HepG2 (cell line): ENCODE results near the gene SSPN. TPM values are rescaled to one million over a fixed set of nuclear protein-coding genes. Genes with fewer than 3 reads are reported as not detected.

Source experiments
- ATAC-seq: fragments of 200-7000 bp; cut with Tn5 transposase; 3 replicates; pipeline ENCODE4 v1.9.1; 2020; ENCODE audit warnings: mild to moderate bottlenecking, moderate library complexity
- BruUV-seq: library from RNA; stranded (reverse); fragments of 400-500 nt; replicated peaks from 2 replicates; lab custom pipeline; 2021; lab: Mats Ljungman, UMichigan
- CTCF ChIA-PET: fragments of 300-600 bp; formaldehyde crosslinking; extraction: SDS; loops from one replicate; lab custom pipeline; 2021; ENCODE audit warnings: low total read pairs, inconsistent platforms, low intra/inter-chr PET ratio; lab: Yijun Ruan, JAX
- POLR2A ChIA-PET: fragments of 350-600 bp; sonication (Branson Sonifier 250); formaldehyde crosslinking; loops from one replicate; lab custom pipeline; 2020; ENCODE audit warnings: antibody characterized with exemption, inconsistent platforms; lab: Yijun Ruan, JAX
- DNase-seq: peaks from one replicate; pipeline ENCODE4 v3.0.0-alpha.2; 2015; ENCODE audit warnings: low spot score
- FAIRE-seq: peaks from 3 replicates; lab custom pipeline; 2011; peaks lifted over from hg19 to GRCh38; lab: Jason Lieb, UNC
- H2AFZ ChIP-seq: one replicate; pipeline ENCODE4 v1.6.1; 2011; ENCODE audit warnings: low read length, inconsistent platforms
- H3K27ac ChIP-seq: fragments of 300-600 bp; 3 replicates; pipeline ENCODE4 v1.8.0; 2011; ENCODE audit warnings: mixed run types, mild to moderate bottlenecking, mixed read lengths, low read length, inconsistent platforms; ENCODE audit not compliant: insufficient read depth; ENCODE audit errors: extremely low read length
- H3K27me3 ChIP-seq, 2 experiments: fragments of 200-600 bp in 1 of 2; 2 replicates in 1 of 2; 3 replicates in 1 of 2; pipeline versions ENCODE4 v1.6.0 to v1.8.0; 2011; ENCODE audit warnings: low read length in 2 of 2, mild to moderate bottlenecking in 2 of 2, moderate library complexity in 2 of 2, inconsistent platforms in 1 of 2; ENCODE audit not compliant: insufficient read depth in 2 of 2, control insufficient read depth in 1 of 2
- H3K36me3 ChIP-seq, 2 experiments: fragments of 200-600 bp in 1 of 2; replicated peaks in 1 of 2; 2 replicates in 1 of 2; 3 replicates in 1 of 2; pipeline versions ENCODE4 v1.5.1 to v1.8.0; 2011; ENCODE audit warnings: low read length in 2 of 2, inconsistent platforms in 1 of 2; ENCODE audit not compliant: insufficient read depth in 2 of 2, control insufficient read depth in 1 of 2
- H3K4me1 ChIP-seq: 2 replicates; pipeline ENCODE4 v1.5.1; 2012; ENCODE audit warnings: low read length, inconsistent platforms; ENCODE audit not compliant: insufficient read depth
- H3K4me2 ChIP-seq: 2 replicates; pipeline ENCODE4 v1.6.0; 2011; ENCODE audit warnings: low read depth, low read length, inconsistent platforms
- H3K4me3 ChIP-seq, 3 experiments: fragments of 200-600 bp in 1 of 3; sonication (generic), shearing (Covaris generic) in 1 of 3; replicated peaks in 1 of 3; 2 replicates each; pipeline ENCODE4 v1.5.1; 2011 to 2016; ENCODE audit warnings: low read length in 3 of 3, inconsistent platforms in 2 of 3, low read depth in 2 of 3, mild to moderate bottlenecking in 2 of 3, control low read depth in 1 of 3, mixed read lengths in 1 of 3; ENCODE audit not compliant: insufficient read depth in 1 of 3
- H3K79me2 ChIP-seq: one replicate; pipeline ENCODE4 v1.6.1; 2011; ENCODE audit warnings: low read length, inconsistent platforms; ENCODE audit not compliant: insufficient read depth
- H3K9ac ChIP-seq: 2 replicates; pipeline ENCODE4 v1.6.0; 2011; ENCODE audit warnings: mild to moderate bottlenecking, low read depth, low read length, inconsistent platforms; ENCODE audit not compliant: insufficient read depth
- H3K9me3 ChIP-seq: 2 replicates; pipeline ENCODE4 v1.5.1; 2012; ENCODE audit warnings: mild to moderate bottlenecking, low read length
- H4K20me1 ChIP-seq: 2 replicates; pipeline ENCODE4 v1.6.0; 2011; ENCODE audit warnings: inconsistent platforms, mild to moderate bottlenecking, low read length, moderate library complexity; ENCODE audit not compliant: insufficient read depth
- HDAC2 ChIP-seq: sonication (generic); formaldehyde crosslinking; IDR thresholded peaks from 2 replicates; pipeline ENCODE4 v1.4.0; 2020; ENCODE audit warnings: missing genetic modification reagents
- JDP2 ChIP-seq: sonication (generic); formaldehyde crosslinking; IDR thresholded peaks from 2 replicates; pipeline ENCODE4 v1.8.1; 2022; ENCODE audit warnings: missing genetic modification reagents, borderline replicate concordance
- JUND ChIP-seq: sonication (generic); formaldehyde crosslinking; IDR thresholded peaks from 2 replicates; pipeline ENCODE4 v1.8.0; 2022; ENCODE audit warnings: mild to moderate bottlenecking, missing genetic modification reagents
- NBN ChIP-seq: fragments of 450-650 bp; conservative IDR thresholded peaks from 2 replicates; pipeline ENCODE4 v1.6.1; 2017
- POGK ChIP-seq: sonication (generic); formaldehyde crosslinking; conservative IDR thresholded peaks from 2 replicates; pipeline ENCODE4 v1.8.0; 2022; ENCODE audit warnings: mild to moderate bottlenecking, moderate library complexity, missing genetic modification reagents
- XBP1 ChIP-seq: sonication (generic); formaldehyde crosslinking; IDR thresholded peaks from 2 replicates; pipeline ENCODE4 v1.5.0; 2020; ENCODE audit warnings: missing genetic modification reagents
- ZBTB2 ChIP-seq: sonication (generic); formaldehyde crosslinking; IDR thresholded peaks from 2 replicates; pipeline ENCODE4 v1.8.0; 2022; ENCODE audit warnings: low read depth, missing genetic modification reagents
- ZBTB20 ChIP-seq: sonication (generic); formaldehyde crosslinking; IDR thresholded peaks from 2 replicates; pipeline ENCODE4 v1.8.1; 2023; ENCODE audit warnings: missing genetic modification reagents, low read depth, mild to moderate bottlenecking, borderline replicate concordance
- ZBTB26 ChIP-seq: IDR thresholded peaks from 2 replicates; pipeline ENCODE4 v1.6.1; 2016; ENCODE audit warnings: missing compliant biosample characterization, missing genetic modification reagents, borderline replicate concordance
- ZNF556 ChIP-seq: sonication (generic); formaldehyde crosslinking; IDR thresholded peaks from 2 replicates; pipeline ENCODE4 v1.4.0; 2020; ENCODE audit warnings: mild to moderate bottlenecking, missing genetic modification reagents, borderline replicate concordance
- ZNF580 ChIP-seq: IDR thresholded peaks from 2 replicates; pipeline ENCODE4 v1.6.1; 2016; ENCODE audit warnings: low read depth, borderline replicate concordance
- WGBS: methylation state at CpG from one replicate; pipeline ENCODE4 v1.1.6; 2017; ENCODE audit warnings: low lambda C conversion rate; 5-methylcytosine and 5-hydroxymethylcytosine counted together
- in situ Hi-C: cut with HindIII; loops from 2 replicates; pipeline ENCODE4 v1.10.0; 2017; ENCODE audit warnings: low pct_unique_long_range_greater_than_20kb; ENCODE audit not compliant: extremely low pct_ligation_motif_present
- intact Hi-C: fragments of 100-400 bp; cut with micrococcal nuclease; formaldehyde crosslinking; loops from one replicate; pipeline ENCODE4 v1.10.0; 2022; ENCODE audit not compliant: unreplicated experiment
- polyA plus RNA-seq, 8 experiments: library from polyadenylated mRNA; depleted of rRNA in 3 of 8; stranded (reverse) in 7 of 8; unstranded in 1 of 8; fragments of >200 nt; fragmentation: Illumina TruSeq in 4 of 8; extraction: Trizol in 4 of 8; gene quantifications; 2 replicates each; pipeline versions ENCODE4 v1.2.1 to v1.2.3, GENCODE V29; 2011 to 2016; ENCODE audit warnings: low read depth in 4 of 8, missing spikeins in 1 of 8, mixed read lengths in 1 of 8; ENCODE audit not compliant: insufficient read depth in 1 of 8
- total RNA-seq, 5 experiments: library from RNA; depleted of rRNA; stranded (reverse); fragments of >200 nt; fragmentation: Illumina TruSeq; extraction: Trizol; gene quantifications; 2 replicates each; pipeline ENCODE4 v1.2.3, GENCODE V29; 2016; ENCODE audit warnings: low read depth in 1 of 5
- TF ChIP-seq, protein P1 (sequence below): sonication (generic); formaldehyde crosslinking; IDR thresholded peaks from 2 replicates; pipeline ENCODE4 v1.4.0; 2020; ENCODE audit warnings: missing genetic modification reagents, low read depth, mild to moderate bottlenecking, borderline replicate concordance

Gene SSPN
- total and polyA plus RNA-seq, 2 of the 13 experiments (the other 11 are each of a cell fraction or from before 2014, with no cell fraction given): not detected

DNA sequence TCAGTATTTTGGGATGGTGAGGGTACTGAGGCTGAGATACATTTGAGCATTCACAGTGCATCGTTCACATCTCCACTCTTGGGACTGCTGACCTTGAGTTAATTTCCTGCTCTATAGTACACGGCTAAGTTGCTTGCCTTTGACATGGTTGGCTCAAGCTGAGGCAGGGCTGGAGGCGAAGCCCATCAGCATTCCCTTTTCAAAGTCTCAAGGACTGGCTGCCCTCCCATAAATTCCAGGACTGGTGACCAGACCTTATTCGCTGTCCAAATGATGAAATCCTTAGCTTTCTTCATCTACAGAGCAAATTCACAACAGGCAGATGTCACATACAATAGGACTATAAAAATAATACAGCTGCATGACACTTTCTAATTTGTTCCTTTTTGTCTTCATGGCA, 85.9 kb downstream of the SSPN start:
- no peak for DNase-seq
- ChIA-PET POLR2A (no interaction called here), CTCF (no interaction called here)
- in situ Hi-C loops (no loop called here), intact Hi-C loops (no loop called here)
- H3K27ac ChIP-seq: no peak overlapping the region
- BruUV-seq: no TSS peak
- no peak overlapping the region for H3K9ac ChIP-seq
- 41% methylated on average over 4 of the region's 4 CpGs for WGBS
- FAIRE-seq: no peak
- H3K36me3 ChIP-seq: no peaks in the 10 kb centered on the region
- no peak overlapping the region for H2AFZ ChIP-seq
- 0 out of 5 replicates have a peak, but pooled peaks cover 0 to 5% of the 10 kb centered on the region in 2 experiments for H3K27me3 ChIP-seq
- H3K4me3 ChIP-seq: no peak overlapping the region
- no peaks in the 10 kb centered on the region for H4K20me1 ChIP-seq
- H3K9me3 ChIP-seq: no peaks in the 10 kb centered on the region
- no peak for ATAC-seq
- H3K4me2 ChIP-seq: no peak overlapping the region
- H3K4me1 ChIP-seq: peaks cover 29% of the 10 kb centered on the region
- no peaks in the 10 kb centered on the region for H3K79me2 ChIP-seq
- TF ChIP-seq ZBTB20 (CRISPR knock-in tag) (no peak), JUND (CRISPR knock-in tag) (no peak), HDAC2 (CRISPR knock-in tag) (no peak), ZBTB26 (CRISPR knock-in tag) (no peak)
- TF ChIP-seq, protein P1, sequence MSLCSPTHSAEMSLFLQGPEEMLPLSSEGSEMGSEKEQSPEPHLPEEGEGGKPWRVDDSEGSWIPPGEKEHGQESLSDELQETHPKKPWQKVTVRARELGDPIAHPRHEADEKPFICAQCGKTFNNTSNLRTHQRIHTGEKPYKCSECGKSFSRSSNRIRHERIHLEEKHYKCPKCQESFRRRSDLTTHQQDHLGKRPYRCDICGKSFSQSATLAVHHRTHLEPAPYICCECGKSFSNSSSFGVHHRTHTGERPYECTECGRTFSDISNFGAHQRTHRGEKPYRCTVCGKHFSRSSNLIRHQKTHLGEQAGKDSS: no peak

DNA sequence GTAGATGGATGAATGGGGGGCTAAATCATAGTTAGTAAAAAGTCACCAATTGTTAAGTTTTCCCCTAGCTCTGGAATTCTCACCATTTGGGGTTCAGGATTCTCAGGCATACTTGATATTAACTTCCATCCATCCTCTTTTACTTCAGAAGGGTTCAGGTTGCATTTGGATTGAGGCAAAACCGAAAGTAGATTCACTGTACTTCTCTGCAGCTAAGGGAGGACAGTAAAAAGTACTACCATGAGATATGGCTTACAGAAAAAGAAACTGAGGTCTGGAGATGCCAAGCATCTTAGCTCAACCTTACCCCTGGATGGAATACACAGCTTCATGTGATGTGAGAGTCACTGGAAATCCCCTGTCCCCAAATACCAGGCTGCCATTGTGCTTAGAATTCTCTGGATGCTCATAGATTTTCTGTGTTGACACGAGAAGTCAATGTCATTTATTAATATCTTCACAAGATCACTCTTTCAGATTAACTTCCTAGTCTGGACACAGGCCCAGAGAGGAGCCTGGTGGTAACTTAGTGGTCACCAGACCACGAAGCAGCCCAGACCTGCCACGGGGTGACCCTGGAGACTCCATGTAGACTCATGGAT, 87.1 kb downstream of the SSPN start:
- in situ Hi-C loops: no loop called here
- WGBS: 41% methylated on average over 4 of the region's 4 CpGs
- TF ChIP-seq XBP1 (CRISPR knock-in tag): no peak
- no peak for TF ChIP-seq ZNF580 (CRISPR knock-in tag)
- TF ChIP-seq ZBTB2 (CRISPR knock-in tag): no peak
- TF ChIP-seq ZNF556 (CRISPR knock-in tag): no peak
- TF ChIP-seq NBN: no peak
- TF ChIP-seq POGK (CRISPR knock-in tag): no peak
- no peak for TF ChIP-seq JDP2 (CRISPR knock-in tag)

More for the DNA sequence above, 87.1 kb downstream of the SSPN start:
- Histone ChIP-seq H3K9me3 (no peaks in the 10 kb centered on the region), H3K79me2 (no peaks in the 10 kb centered on the region), H4K20me1 (no peaks in the 10 kb centered on the region), H2AFZ (no peak overlapping the region), H3K36me3 (no peaks in the 10 kb centered on the region), H3K27ac (no peak overlapping the region), H3K4me2 (peak overlapping the region; percentile 15), H3K27me3 (peaks cover 0 to 13% of the 10 kb centered on the region in 2 experiments; a peak in 1 of 5 replicates), H3K4me1 (peaks cover 29% of the 10 kb centered on the region), H3K4me3 (no peak overlapping the region; a peak in 1 of 6 replicates), H3K9ac (no peak overlapping the region)
- peak; percentile 23; the same call in 1 of the 3 replicates for ATAC-seq
- POLR2A ChIA-PET: no interaction called here
- intact Hi-C loops: no loop called here
- CTCF ChIA-PET: no interaction called here
- DNase-seq: no peak
- no peak for FAIRE-seq
- no TSS peak for BruUV-seq
